H1 (cell line): ENCODE measurements around the gene PCDHA11. TPM values are rescaled to one million over a fixed set of nuclear protein-coding genes. Genes with fewer than 3 reads are reported as not detected.

Source experiments
- CEBPB ChIP-seq: IDR thresholded peaks from 2 replicates; pipeline ENCODE4 v1.6.1; 2012; ENCODE audit warnings: low read depth, low read length
- KDM4A ChIP-seq: IDR thresholded peaks from one replicate; pipeline ENCODE4 v1.7.1; 2012; ENCODE audit warnings: low read depth, mild to moderate bottlenecking, moderate library complexity, low read length, inconsistent platforms; ENCODE audit not compliant: severe bottlenecking
- SP4 ChIP-seq: IDR thresholded peaks from 2 replicates; pipeline ENCODE4 v1.6.1; 2012; ENCODE audit warnings: low read length, inconsistent platforms
- polyA plus RNA-seq, 7 experiments: library from polyadenylated mRNA; depleted of rRNA in 3 of 7; stranded (reverse) in 5 of 7; unstranded in 2 of 7; fragments of >200 nt in 5 of 7; fragments of 200-250 nt in 2 of 7; gene quantifications; 1 replicate in 5 of 7; 2 replicates in 1 of 7; 4 replicates in 1 of 7; pipeline versions ENCODE4 v1.2.1 to v1.2.3, GENCODE V29; 2011 to 2013; ENCODE audit warnings: missing spikeins in 2 of 7, mixed read lengths in 2 of 7
- total RNA-seq: library from RNA; stranded (reverse); fragmentation: NEBNext Ultra II Directional; extraction: Animal tissue kit (Norgen Biotek cat#: 25700); gene quantifications from 2 replicates; pipeline ENCODE4 v1.2.1, GENCODE V29; 2021

The PCDHA11 gene
- total and polyA plus RNA-seq, 2 of the 8 experiments (the other 6 are each of a cell fraction or from before 2014, with no cell fraction given), result 4.7 to 6.6 TPM

DNA sequence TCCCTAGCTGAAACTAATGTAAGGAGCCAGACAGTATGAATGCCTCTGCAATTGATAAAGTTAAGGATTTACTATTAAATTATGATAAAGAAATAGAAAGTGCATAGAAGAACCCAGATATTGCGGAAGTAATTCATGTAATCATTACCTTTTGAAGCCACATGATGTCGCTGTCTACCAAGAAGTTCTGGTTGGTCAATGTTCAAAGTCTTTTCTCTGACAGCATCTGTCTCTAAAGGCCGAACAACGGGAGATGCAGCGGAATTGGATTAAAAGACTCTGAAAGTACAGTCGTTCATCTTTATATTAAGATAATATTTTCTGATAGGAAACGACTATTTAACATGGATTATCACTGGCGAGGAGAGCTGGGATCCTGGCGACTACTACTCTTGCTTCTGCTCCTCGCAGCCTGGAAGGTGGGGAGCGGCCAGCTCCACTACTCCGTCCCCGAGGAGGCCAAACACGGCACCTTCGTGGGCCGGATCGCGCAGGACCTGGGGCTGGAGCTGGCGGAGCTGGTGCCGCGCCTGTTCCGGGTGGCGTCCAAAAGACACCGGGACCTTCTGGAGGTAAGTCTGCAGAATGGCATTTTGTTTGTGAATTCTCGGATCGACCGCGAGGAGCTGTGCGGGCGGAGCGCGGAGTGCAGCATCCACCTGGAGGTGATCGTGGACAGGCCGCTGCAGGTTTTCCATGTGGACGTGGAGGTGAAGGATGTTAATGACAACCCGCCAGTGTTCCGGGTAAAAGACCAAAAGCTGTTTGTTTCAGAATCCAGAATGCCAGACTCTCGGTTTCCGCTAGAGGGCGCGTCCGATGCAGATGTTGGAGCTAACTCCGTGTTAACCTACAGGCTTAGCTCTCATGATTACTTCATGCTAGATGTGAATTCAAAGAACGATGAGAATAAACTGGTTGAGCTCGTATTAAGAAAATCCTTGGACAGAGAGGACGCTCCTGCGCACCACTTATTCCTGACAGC is 27.5 kb upstream of the PCDHA11 start, which contains the start of gene PCDHA8 (continued):
- TF ChIP-seq SP4 (no peak), KDM4A (no peak), CEBPB (no peak)
